ENCODE data around the gene SLC1A4. TPM values are rescaled to one million over a fixed set of nuclear protein-coding genes. Genes with fewer than 3 reads are reported as not detected.

Gene SLC1A4
- total and polyA plus RNA-seq, 8 donors, result 1.3 to 30.1 (median 6.4) TPM

- intact Hi-C loops (cut with DNase I; ENCODE audit: low total_unique reads), result no loop called here
- TF ChIP-seq EP300 (IDR thresholded peaks at IDR 0.05) (no peak), POLR2AphosphoS5 (IDR thresholded peaks at IDR 0.05) (no peak), POLR2A (IDR thresholded peaks at IDR 0.05) (no peak), CTCF (IDR thresholded peaks at IDR 0.05) (no peak)
- H3K4me1 ChIP-seq, result peaks cover 0 to under 1% (median 0%) of the 10 kb centered on the region in 4 donors
- H3K9me3 ChIP-seq, result peaks cover 0 to 13% (median 3%) of the 10 kb centered on the region in 4 donors
- no peak for DNase-seq
- peaks cover 0 to 22% (median 0%) of the 10 kb centered on the region in 4 donors for H3K36me3 ChIP-seq
- H3K4me3 ChIP-seq, result no peak overlapping the region
- 68 to 84% (median 74%) methylated on average over 10 of the region's 10 CpGs for WGBS, 5 donors
- H3K27me3 ChIP-seq, result no peaks in the 10 kb centered on the region
- no peak overlapping the region for H3K27ac ChIP-seq
Observed at GRCh38 chr2:65045651-65046050, 56.5 kb downstream of the SLC1A4 start.

GRCh38 chr2:65046633-65047407 is 57.6 kb downstream of the SLC1A4 start:
- no peaks in the 10 kb centered on the region for H3K27me3 ChIP-seq
- H3K4me3 ChIP-seq, result no peak overlapping the region
- DNase-seq, result no peak
- intact Hi-C loops (cut with DNase I; ENCODE audit: low total_unique reads), result no loop called here
- peaks cover 0 to 22% (median 0%) of the 10 kb centered on the region in 4 donors for H3K36me3 ChIP-seq
- H3K4me1 ChIP-seq, result no peaks in the 10 kb centered on the region
- peaks cover 0 to 13% (median 3%) of the 10 kb centered on the region in 4 donors for H3K9me3 ChIP-seq
- TF ChIP-seq CTCF (IDR thresholded peaks at IDR 0.05), result no peak
- TF ChIP-seq POLR2A (IDR thresholded peaks at IDR 0.05), result no peak
- TF ChIP-seq EP300 (IDR thresholded peaks at IDR 0.05), result no peak
- no peak for TF ChIP-seq POLR2AphosphoS5 (IDR thresholded peaks at IDR 0.05)
- H3K27ac ChIP-seq, result no peak overlapping the region
- 80 to 93% (median 86%) methylated on average over 11 of the region's 11 CpGs for WGBS, 5 donors

GRCh38 chr2:65049010-65049639 is 59.9 kb downstream of the SLC1A4 start:
- Histone ChIP-seq H3K4me1 (peaks cover 0 to 7% (median 0%) of the 10 kb centered on the region in 4 donors), H3K4me3 (no peak overlapping the region), H3K27ac (no peak overlapping the region), H3K9me3 (peaks cover 0 to 5% (median 2%) of the 10 kb centered on the region in 4 donors), H3K27me3 (no peaks in the 10 kb centered on the region), H3K36me3 (peaks cover 0 to 9% (median 0%) of the 10 kb centered on the region in 4 donors)
- DNase-seq, result no peak
- WGBS, 5 donors, result 85 to 100% (median 91%) methylated on average over 1 of the region's 1 CpG
- TF ChIP-seq POLR2A (IDR thresholded peaks at IDR 0.05) (no peak), EP300 (IDR thresholded peaks at IDR 0.05) (no peak), POLR2AphosphoS5 (IDR thresholded peaks at IDR 0.05) (no peak), CTCF (IDR thresholded peaks at IDR 0.05) (no peak)
- intact Hi-C loops (cut with DNase I; ENCODE audit: low total_unique reads), result no loop called here

GRCh38 chr2:65050931-65051330 is 61.7 kb downstream of the SLC1A4 start:
- TF ChIP-seq CTCF (IDR thresholded peaks at IDR 0.05) (no peak), POLR2AphosphoS5 (IDR thresholded peaks at IDR 0.05) (no peak), EP300 (IDR thresholded peaks at IDR 0.05) (no peak), POLR2A (IDR thresholded peaks at IDR 0.05) (no peak)
- Histone ChIP-seq H3K9me3 (no peaks in the 10 kb centered on the region), H3K27ac (no peak overlapping the region), H3K4me1 (peaks cover 0 to 19% (median 14%) of the 10 kb centered on the region in 4 donors), H3K27me3 (no peaks in the 10 kb centered on the region), H3K4me3 (no peak overlapping the region), H3K36me3 (no peaks in the 10 kb centered on the region)
- DNase-seq, result no peak
- intact Hi-C loops (cut with DNase I; ENCODE audit: low total_unique reads), result no loop called here
- WGBS, 5 donors, result 74 to 96% (median 95%) methylated on average over 3 of the region's 3 CpGs
